ENCODE data around the gene HRAS.
"Not testable (repeated sequence)": the region's sequence is repeated elsewhere in the genome, so short reads cannot be mapped to it uniquely, and the experiment has no call there.

The HRAS gene

GRCh38 chr11:526192-526591 is 9.2 kb downstream of the HRAS start:
- no peak for DNase-seq (ENCODE audit: low read depth, low spot score)
- no peak for TF ChIP-seq CTCF (IDR thresholded peaks at IDR 0.05; ENCODE audit: insufficient read depth, low read length, missing control alignments)
- ChIA-PET POLR2A (no interaction called here), CTCF (no interaction called here)
- no peak overlapping the region for H3K4me3 ChIP-seq (ENCODE audit: low read depth, low read length)

- no peak for DNase-seq (ENCODE audit: low read depth, low spot score)
- no peak overlapping the region for H3K4me3 ChIP-seq (ENCODE audit: low read depth, low read length)
- POLR2A ChIA-PET = no interaction called here
- no peak for TF ChIP-seq CTCF (IDR thresholded peaks at IDR 0.05; ENCODE audit: insufficient read depth, low read length, missing control alignments)
- CTCF ChIA-PET = no interaction called here
Observed at GRCh38 chr11:521177-521688, 14.1 kb downstream of the HRAS start.

DNA sequence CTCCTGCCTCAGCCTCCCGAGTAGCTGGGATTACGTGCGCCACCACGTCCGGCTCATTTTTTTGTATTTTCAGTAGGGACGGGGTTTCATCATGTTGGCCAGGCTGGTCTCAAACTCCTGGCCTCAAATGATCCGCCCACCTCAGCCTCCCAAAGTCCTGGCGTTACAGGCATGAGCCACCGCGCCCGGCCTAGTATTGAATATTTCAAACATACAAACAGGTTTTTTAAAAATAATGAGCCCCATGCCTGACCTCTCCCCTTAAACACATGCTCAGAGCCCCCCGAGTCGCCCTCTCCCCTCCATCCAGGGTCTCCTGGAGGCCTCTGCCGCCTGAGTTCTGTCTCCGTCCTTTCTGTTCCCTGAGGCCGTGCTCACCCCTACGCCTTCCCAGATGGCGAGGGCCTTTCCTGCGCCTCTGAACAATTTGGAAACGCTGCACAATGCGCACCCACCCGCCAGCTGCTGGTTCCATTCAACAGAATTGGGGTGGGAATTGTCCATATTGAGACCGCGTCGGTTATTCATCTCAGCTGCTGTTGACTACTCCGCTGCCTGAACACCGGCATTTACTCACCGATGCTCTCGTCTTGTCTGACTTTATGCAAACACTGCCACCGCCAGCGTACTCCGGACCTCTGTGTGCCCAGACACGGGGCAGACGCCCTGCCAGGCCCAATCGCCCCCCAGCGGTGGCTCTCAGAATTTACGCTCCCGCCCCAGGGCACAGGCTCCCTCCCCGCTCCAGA is 14.8 kb downstream of the HRAS start:
- TF ChIP-seq CTCF (IDR thresholded peaks at IDR 0.05; ENCODE audit: insufficient read depth, low read length, missing control alignments) = no peak
- no peak overlapping the region for H3K4me3 ChIP-seq (ENCODE audit: low read depth, low read length)
- no peak for DNase-seq (ENCODE audit: low read depth, low spot score)
- CTCF ChIA-PET = no interaction called here
- POLR2A ChIA-PET = no interaction called here

DNA sequence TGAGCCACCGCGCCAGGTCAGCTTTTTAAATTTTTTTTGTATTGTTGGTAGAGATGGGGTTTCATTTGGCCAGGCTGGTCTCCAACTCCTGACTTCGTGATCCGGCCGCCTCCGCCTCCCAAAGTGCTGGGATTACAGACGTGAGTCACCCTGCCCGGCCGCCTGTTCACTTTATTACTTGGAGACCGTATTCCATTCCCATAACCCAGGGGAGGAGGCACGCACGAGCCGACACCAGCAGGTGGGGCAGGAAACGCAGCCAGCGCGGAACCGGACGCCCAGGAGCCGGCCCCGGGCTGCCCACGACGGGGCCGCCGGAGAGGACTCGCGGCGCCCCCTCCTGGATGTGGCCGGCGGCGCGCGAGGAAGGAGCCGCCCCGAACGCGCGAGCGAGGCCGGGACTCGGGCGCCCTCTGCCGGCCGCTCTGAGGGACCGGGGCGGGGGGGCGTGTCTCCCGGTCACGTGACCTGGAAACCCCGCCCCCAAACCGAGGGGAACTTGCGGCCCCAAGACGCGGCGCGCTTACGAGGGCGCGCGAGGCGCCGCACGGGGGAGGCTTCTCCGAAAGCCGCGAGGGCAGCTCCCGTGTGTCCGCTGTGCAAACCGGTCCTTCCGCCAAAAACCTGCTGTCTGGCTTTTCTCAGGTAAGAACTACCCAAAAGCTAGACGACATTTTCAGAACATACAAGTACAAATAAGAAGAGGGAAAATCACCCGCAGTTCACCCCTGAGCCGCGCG is 16.7 kb downstream of the HRAS start:
- TF ChIP-seq CTCF (IDR thresholded peaks at IDR 0.05; ENCODE audit: insufficient read depth, low read length, missing control alignments) = peak; percentile 87
- peak overlapping the region; percentile 49 for H3K4me3 ChIP-seq (ENCODE audit: low read depth, low read length)
- peak; percentile 65 for DNase-seq (ENCODE audit: low read depth, low spot score)
- CTCF ChIA-PET = interaction anchor here (0.6 to 2.0 kb wide), 30 partner anchors 9 to 321 kb away, joined by 3 to 57 read pairs (median 3); partner anchors contain the start of genes HRAS and IFITM2
- POLR2A ChIA-PET = interaction anchor here (1.2 kb wide), 1 partner anchor 12 kb away, joined by 3 read pairs; no protein-coding TSS in a partner anchor

- CTCF ChIA-PET = interaction anchor here (1.1 to 1.8 kb wide), 4 partner anchors 13 to 207 kb away, joined by 3 to 5 read pairs (median 4); no protein-coding TSS in a partner anchor
- POLR2A ChIA-PET; H3K4me3 ChIP-seq (ENCODE audit: low read depth, low read length); DNase-seq (ENCODE audit: low read depth, low spot score): not testable (repeated sequence)
Observed at GRCh38 chr11:516918-517685, 18.3 kb downstream of the HRAS start.

DNA sequence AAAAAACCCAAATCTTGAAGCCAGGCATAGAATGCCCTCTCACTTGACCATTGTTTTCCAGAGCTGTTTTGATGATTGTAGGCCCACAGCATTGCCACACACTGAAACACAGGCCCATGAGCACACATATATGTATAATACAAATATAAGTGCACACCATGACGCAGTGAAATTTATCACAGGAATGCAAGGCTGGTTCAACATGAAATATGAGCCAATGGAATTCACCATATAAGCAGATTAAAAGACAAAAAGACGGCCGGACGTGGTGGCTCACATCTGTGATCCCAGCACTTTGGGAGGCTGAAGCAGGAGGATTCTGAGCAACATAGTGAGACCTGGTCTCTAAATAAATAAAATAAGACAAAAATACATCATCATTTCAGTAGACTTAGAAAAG is 19.0 kb downstream of the HRAS start:
- TF ChIP-seq CTCF (IDR thresholded peaks at IDR 0.05; ENCODE audit: insufficient read depth, low read length, missing control alignments) = no peak
- POLR2A ChIA-PET = no interaction called here
- DNase-seq (ENCODE audit: low read depth, low spot score) = no peak
- no peak overlapping the region for H3K4me3 ChIP-seq (ENCODE audit: low read depth, low read length)
- CTCF ChIA-PET = interaction anchor here (1.5 to 1.8 kb wide), 2 partner anchors 18 to 68 kb away, joined by 4 to 5 read pairs; no protein-coding TSS in a partner anchor

Data from AG04449 (cell line).